ENCODE data around the gene GSK3B.

DNA sequence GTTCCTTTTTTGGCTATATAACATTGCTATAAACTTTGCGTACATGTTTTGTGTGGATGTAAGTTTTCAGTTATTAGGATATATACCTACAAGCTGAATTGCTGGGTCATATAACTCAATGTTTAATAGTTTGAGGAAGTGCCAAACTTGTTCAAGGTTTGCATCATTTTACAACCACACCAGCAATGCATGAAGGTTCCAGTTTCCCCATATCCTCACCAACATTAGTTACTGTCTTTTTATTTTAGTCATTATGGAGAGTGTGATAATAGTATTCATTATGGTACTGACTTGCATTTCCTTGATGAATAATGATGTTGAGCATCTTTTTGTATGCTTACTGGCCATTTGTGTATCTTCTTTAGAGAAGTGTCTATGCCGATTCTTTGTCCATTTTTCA lies 200.1 kb downstream of the GSK3B start:
- TF ChIP-seq, protein P1, sequence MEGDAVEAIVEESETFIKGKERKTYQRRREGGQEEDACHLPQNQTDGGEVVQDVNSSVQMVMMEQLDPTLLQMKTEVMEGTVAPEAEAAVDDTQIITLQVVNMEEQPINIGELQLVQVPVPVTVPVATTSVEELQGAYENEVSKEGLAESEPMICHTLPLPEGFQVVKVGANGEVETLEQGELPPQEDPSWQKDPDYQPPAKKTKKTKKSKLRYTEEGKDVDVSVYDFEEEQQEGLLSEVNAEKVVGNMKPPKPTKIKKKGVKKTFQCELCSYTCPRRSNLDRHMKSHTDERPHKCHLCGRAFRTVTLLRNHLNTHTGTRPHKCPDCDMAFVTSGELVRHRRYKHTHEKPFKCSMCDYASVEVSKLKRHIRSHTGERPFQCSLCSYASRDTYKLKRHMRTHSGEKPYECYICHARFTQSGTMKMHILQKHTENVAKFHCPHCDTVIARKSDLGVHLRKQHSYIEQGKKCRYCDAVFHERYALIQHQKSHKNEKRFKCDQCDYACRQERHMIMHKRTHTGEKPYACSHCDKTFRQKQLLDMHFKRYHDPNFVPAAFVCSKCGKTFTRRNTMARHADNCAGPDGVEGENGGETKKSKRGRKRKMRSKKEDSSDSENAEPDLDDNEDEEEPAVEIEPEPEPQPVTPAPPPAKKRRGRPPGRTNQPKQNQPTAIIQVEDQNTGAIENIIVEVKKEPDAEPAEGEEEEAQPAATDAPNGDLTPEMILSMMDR (IDR thresholded peaks at IDR 0.05) = no peak
- TF ChIP-seq POLR2A (IDR thresholded peaks at IDR 0.05) = no peak
- TF ChIP-seq POLR2AphosphoS5 (IDR thresholded peaks at IDR 0.05) = no peak
- TF ChIP-seq EP300 (IDR thresholded peaks at IDR 0.05) = no peak

All from stomach (tissue), 4 donors.